Measurements from ENCODE around the gene HMGB1. TPM values are rescaled to one million over a fixed set of nuclear protein-coding genes. Genes with fewer than 3 reads are reported as not detected.

HMGB1 gene
- total RNA-seq, 1 donor from 2014 or later = 271 TPM

DNA sequence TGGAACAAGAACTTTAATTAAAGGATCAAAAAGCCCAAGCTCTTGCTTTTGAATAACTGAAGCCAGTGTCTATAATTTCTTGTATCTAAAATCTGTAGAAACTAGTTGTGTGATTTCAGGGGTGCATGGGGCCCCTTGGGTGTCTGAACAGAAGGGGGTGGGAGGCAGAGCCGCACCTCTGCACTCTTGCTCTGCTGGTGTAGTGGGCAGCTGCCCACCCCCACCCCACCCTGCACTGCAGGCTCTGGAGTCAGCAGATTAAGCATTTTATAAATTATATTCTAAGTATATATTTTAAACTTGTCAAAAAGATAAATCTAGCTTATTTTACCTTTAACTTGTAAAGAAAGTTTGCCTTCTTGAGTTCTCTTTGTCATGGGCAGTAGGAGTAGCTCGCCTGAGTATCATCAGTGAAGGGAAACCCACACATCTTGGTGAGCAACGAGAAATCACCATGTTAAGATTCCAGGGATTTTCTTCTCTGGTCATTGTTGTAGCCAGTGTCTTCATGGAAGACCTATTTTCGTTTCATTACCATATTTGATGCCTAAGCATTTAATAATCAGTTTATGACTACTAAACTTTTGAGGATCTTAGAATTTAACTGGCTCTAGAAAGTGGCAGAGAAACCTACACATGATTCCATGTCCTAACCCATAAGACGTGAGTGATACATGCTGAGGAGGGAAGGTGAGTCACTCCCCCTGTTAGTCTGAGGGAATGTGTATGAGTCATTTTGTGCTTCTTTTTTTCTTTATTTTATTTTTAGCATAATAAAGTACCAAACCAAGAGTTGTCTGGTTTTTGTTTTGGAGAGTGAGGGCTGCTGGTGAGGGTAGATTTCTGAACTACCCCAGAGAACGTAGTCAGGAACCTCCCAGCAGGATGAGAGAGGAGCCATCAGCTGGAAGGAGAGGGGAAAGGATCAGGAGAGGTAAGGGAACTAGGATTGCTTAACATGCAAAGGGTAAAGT is 35.7 kb downstream of the HMGB1 start:
- peak; percentile 93 for ATAC-seq

GRCh38 chr13:30429235-30429634 is 36.5 kb downstream of the HMGB1 start:
- ATAC-seq = no peak

GRCh38 chr13:30423891-30424290 is 41.8 kb downstream of the HMGB1 start:
- no peak for ATAC-seq

DNA sequence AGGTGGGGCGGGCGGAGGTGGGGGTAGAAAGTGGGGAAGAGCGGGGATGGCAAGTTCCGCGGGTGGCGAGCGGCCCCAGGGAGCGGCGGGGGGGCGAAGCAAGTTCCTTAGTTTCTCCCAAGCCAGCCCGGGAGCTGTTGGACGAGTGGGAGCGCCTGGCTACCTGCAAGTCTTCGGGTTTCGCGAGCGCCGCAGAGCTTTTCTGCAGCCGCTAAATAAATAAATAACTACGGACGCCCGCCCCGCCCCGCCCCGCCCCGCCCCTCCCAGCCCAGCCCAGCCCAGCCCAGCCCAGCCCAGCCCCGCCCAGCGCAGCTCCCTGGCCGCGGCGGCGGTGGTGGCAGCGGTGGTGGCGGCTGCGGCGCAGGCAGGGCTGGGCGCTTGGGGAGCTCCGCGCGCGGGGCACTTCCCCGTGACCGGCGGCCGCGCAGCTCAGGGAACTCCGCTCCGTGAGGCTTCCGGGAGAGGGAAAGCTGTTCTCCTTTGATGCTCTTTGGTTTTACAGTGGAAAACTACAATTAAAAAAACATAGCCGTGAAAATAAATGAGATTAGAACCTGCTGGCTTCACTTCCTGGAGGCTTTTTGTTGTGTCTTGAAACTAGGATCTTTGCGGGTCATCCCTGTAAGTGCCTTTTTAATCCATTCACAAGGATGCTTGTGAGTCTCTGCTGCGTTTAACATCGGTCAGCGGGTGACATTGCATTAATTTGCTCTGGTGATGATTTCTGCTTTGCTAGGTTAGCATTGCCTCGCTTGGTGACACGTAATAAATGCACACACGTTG is 43.5 kb downstream of the HMGB1 start, which contains the start of gene UBE2L5:
TSS of gene UBE2L5 (plus strand) at position 440 of the 786 bp plus-strand sequence. CDS start 5,498 bp downstream, outside the sequence.
- ATAC-seq = peak; percentile 89

GRCh38 chr13:30421093-30422053 is 44.4 kb downstream of the HMGB1 start:
- peak; percentile 74 for ATAC-seq

- no peak for ATAC-seq
Observed at GRCh38 chr13:30418717-30419459, 46.8 kb downstream of the HMGB1 start.

DNA sequence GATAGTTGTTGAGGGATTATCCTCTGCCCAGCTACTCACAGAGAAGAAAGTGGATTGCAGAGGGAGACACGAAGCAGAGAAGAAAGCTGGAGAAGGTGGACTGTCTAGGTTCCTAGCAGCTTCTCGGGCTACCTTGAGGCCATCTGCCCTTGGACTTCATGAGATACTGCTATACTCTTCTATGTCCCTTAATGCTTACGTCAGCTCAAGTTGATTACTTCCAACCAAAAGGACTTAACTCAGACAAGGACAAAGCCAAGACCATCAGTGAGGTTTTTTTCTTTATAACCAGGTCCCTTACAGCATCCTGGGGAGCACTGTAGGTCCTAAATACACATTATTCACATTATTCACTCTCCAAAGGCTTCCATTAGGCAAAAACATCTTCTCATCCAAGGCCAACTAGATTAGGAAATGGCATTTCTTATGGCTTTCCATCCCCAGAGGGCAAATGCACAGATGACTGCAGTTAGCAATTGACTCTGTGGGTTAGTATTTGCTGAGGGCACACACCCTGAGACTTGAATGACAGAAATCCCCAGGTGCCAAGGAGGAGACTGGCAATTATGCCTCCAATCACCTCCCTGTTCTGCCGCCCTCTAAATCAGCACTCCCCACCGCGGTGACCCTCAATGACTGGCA is 47.5 kb downstream of the HMGB1 start:
- ATAC-seq = no peak

GRCh38 chr13:30416471-30416870 is 49.3 kb downstream of the HMGB1 start:
- ATAC-seq = no peak

- no peak for ATAC-seq
Observed at GRCh38 chr13:30415430-30416030, 50.2 kb downstream of the HMGB1 start.

DNA sequence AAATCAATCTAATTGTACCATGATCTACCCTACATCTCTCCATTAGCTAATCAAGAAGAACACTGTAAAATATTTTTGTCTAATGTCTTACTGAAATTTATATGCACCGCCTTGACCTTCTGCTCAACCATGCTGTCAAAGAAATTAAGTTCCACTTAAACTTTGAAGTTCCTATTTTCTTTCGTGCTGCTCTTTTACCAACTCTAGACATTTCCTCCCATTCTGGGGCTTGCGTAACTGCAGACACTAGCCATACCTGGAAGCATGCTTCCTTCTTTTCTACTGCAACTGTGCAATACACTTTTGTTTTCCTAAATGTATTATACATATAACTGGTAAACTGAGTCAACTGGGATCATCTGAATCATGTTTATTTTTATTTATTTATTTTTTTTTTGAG is 51.9 kb downstream of the HMGB1 start:
- no peak for ATAC-seq

- no peak for ATAC-seq
Observed at GRCh38 chr13:30412346-30412745, 53.4 kb downstream of the HMGB1 start.

DNA sequence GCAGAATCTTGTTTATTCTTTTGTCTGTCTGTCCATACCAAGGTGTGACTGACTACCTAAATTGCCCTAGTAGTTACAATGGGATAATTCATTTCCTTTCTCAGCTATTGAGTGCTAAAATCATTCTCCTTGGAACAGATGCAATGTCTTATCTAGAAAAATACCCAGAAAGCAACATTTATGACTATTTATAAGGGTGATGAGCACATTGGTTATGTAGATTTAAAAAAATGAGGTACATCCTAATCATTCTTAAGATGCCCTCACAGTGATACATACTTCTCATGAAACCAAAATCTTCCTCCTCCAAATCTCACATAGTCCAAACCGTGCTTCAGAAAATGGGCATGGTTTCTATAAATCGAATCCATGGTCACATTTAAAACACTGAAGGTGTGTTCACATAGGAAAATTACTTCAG is 55.0 kb downstream of the HMGB1 start:
- ATAC-seq = no peak

DNA sequence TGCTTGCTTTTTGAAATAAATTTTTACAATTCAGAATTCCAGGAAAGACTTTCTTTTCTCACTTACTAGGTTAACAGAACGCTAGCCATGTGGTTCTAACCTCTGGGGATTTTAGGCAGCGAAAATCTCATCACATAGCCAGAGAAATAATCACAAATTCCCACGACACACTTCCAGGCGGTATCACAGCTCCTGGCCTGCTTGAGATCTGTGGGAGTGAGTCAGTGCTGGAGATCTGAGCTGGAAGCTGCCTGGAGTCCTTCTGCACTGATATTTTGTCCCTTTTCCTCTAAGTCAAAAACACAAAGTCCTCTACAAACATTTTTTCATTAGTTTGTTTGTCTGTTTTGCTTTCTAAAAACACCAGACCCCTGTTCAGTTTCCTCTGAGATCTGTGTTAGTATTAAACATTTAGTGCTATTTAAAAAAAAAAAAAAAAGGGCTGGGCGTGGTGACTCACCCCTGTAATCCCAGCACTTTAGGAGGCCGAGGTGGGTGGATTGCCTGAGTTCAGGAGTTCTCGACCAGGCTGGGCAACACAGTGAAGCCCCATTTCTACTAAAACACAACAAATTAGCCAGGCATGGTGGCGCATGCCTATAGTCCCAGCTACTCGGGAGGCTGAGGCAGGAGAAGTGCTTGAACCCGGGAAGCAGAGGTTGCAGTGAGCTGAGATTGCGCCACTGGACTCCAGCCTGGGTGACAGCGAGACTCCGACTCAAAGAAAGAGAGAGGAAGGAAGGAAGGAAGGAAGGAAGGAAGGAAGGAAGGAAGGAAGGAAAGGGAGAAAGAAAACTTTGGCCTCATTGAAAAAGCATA is 55.6 kb downstream of the HMGB1 start:
- no peak for ATAC-seq

GRCh38 chr13:30408319-30409101 is 57.2 kb downstream of the HMGB1 start:
- ATAC-seq = peak; percentile 95

- no peak for ATAC-seq
Observed at GRCh38 chr13:30406779-30407416, 58.8 kb downstream of the HMGB1 start.

All from esophagus mucosa (tissue), 1 donor.